Brain microvascular endothelial cell (primary cell): ENCODE results near the gene PICK1.

ENCODE experiments used
- DNase-seq: peaks from one replicate; pipeline ENCODE4 v3.0.0-alpha.2; 2020
- H3K27ac ChIP-seq: fragments of 250-450 bp; sonication (Bioruptor Pico); 2 replicates; pipeline ENCODE4 v1.5.1; 2020; ENCODE audit warnings: mild to moderate bottlenecking, moderate library complexity
- H3K27me3 ChIP-seq: fragments of 250-450 bp; sonication (Bioruptor Pico); replicated peaks from 2 replicates; pipeline ENCODE4 v1.5.1; 2020; ENCODE audit warnings: mild to moderate bottlenecking
- H3K36me3 ChIP-seq: fragments of 250-450 bp; sonication (Bioruptor Pico); replicated peaks from 2 replicates; pipeline ENCODE4 v1.5.1; 2020; ENCODE audit warnings: mild to moderate bottlenecking
- H3K4me3 ChIP-seq: 2 replicates; pipeline ENCODE4 v1.5.1; 2011; ENCODE audit warnings: low read depth, mild to moderate bottlenecking, control low read depth, low read length, moderate library complexity
- in situ Hi-C: cut with HindIII; loops from 2 replicates; pipeline ENCODE4 v1.10.0; 2017; ENCODE audit warnings: low sequenced_read_pairs, low pct_ligation_motif_present
- TF ChIP-seq, protein P1 (sequence below): IDR thresholded peaks from 2 replicates; pipeline ENCODE4 v1.5.1; 2011; ENCODE audit warnings: low read depth, mild to moderate bottlenecking, moderate library complexity, low read length, control low read depth, inconsistent platforms; ENCODE audit errors: missing control alignments

PICK1 gene

GRCh38 chr22:38083931-38084631 is 26.9 kb downstream of the PICK1 start, which contains the start of gene SLC16A8:
TSS of gene SLC16A8 (minus strand) at chr22:38084184. CDS start at chr22:38082873, 1,311 bp downstream.
- DNase-seq = no peak
- Histone ChIP-seq H3K27me3 (peaks cover 14% of the 10 kb centered on the region), H3K36me3 (no peaks in the 10 kb centered on the region), H3K27ac (no peak within 1 kb of the TSS), H3K4me3 (no peak within 1 kb of the TSS)
- TF ChIP-seq, protein P1, sequence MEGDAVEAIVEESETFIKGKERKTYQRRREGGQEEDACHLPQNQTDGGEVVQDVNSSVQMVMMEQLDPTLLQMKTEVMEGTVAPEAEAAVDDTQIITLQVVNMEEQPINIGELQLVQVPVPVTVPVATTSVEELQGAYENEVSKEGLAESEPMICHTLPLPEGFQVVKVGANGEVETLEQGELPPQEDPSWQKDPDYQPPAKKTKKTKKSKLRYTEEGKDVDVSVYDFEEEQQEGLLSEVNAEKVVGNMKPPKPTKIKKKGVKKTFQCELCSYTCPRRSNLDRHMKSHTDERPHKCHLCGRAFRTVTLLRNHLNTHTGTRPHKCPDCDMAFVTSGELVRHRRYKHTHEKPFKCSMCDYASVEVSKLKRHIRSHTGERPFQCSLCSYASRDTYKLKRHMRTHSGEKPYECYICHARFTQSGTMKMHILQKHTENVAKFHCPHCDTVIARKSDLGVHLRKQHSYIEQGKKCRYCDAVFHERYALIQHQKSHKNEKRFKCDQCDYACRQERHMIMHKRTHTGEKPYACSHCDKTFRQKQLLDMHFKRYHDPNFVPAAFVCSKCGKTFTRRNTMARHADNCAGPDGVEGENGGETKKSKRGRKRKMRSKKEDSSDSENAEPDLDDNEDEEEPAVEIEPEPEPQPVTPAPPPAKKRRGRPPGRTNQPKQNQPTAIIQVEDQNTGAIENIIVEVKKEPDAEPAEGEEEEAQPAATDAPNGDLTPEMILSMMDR = no peak
- in situ Hi-C loops = loop anchor here (25.0 kb wide), 1 partner anchor 253 kb away; no protein-coding TSS in a partner anchor

DNA sequence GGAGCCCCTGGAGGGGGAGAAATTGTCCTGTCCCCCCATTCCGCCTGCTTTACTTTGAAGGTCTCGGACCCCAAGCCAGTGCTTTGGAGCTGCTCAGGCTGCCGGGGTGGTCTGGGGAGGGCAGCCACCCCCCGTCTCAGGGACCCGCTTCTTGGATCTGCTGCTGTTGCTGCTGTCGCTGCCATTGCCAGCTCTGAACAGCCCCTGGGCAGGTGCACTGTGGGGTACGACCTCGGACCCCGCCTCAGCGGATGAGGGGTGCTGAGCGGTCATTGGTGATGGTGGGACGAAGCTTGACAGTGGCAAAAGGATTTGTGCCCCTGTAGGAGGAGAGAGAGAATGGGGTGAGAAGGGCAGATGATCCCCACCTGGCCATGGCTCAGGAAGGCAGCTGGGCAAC is 27.9 kb downstream of the PICK1 start:
- in situ Hi-C loops = loop anchor here (25.0 kb wide), 1 partner anchor 252 kb away; no protein-coding TSS in a partner anchor
- peaks cover 14% of the 10 kb centered on the region for H3K27me3 ChIP-seq
- TF ChIP-seq, protein P1 = no peak
- no peaks in the 10 kb centered on the region for H3K36me3 ChIP-seq
- no peak for DNase-seq
- no peak overlapping the region for H3K4me3 ChIP-seq
- no peak overlapping the region for H3K27ac ChIP-seq

DNA sequence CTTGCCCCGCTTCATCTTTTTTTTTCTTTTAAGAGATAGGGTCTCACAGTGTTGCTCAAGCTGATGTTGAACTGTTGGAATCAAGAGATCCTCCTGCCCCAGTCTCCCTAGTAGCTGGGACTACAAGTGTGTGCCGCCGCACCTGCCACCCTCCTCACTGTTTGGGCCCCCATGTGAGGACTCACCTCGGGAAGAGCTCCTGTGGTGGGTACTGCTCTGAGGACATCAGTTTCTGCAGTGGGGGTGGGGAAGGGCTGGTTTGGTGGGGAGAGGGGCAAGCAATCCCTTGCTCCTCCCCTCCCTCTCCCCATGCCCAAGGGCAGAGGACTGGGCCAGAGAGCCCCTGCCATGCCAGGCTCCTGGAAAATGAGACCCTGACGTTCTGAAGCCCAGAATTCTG is 28.3 kb downstream of the PICK1 start:
- no peak for DNase-seq
- no peak overlapping the region for H3K4me3 ChIP-seq
- H3K27me3 ChIP-seq = peaks cover 14% of the 10 kb centered on the region
- in situ Hi-C loops = loop anchor here (25.0 kb wide), 1 partner anchor 252 kb away; no protein-coding TSS in a partner anchor
- no peak overlapping the region for H3K27ac ChIP-seq
- H3K36me3 ChIP-seq = no peaks in the 10 kb centered on the region
- TF ChIP-seq, protein P1 = no peak

GRCh38 chr22:38086001-38086845 is 29.0 kb downstream of the PICK1 start:
- in situ Hi-C loops = loop anchor here (25.0 kb wide), 1 partner anchor 251 kb away; no protein-coding TSS in a partner anchor
- Histone ChIP-seq H3K4me3 (no peak overlapping the region), H3K27ac (no peak overlapping the region), H3K36me3 (no peaks in the 10 kb centered on the region), H3K27me3 (peaks cover 13% of the 10 kb centered on the region)
- no peak for DNase-seq
- TF ChIP-seq, protein P1 = no peak

DNA sequence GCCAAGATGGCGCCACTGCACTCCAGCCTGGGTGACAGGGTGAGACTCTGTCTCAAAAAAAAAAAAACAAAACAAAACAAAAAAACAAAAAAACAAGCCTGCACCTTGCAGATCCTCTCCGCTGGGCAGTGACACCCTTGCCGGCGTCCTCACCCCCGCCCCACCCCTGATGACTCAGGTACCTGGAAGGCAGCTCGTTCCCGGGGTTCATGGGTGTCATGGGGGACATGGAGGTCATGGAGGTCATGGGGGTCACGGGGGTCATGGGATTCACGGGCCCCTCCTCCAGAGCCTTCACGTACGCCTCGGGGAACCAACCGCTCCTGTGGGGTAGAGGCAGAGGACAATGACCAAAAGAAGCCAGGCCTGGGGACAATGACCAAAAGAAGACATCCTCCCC is 29.7 kb downstream of the PICK1 start:
- Histone ChIP-seq H3K4me3 (no peak overlapping the region), H3K27me3 (peaks cover 5% of the 10 kb centered on the region), H3K27ac (no peak overlapping the region), H3K36me3 (no peaks in the 10 kb centered on the region)
- no peak for DNase-seq
- in situ Hi-C loops = loop anchor here (25.0 kb wide), 1 partner anchor 250 kb away; no protein-coding TSS in a partner anchor
- TF ChIP-seq, protein P1 = no peak
